HG02852 (cell line): ENCODE data around the gene INTS4.
"Not testable (repeated sequence)": the region's sequence is repeated elsewhere in the genome, so short reads cannot be mapped to it uniquely, and the experiment has no call there.

Source experiments
- ATAC-seq: cut with Tn5 transposase; IDR thresholded peaks from one replicate; pipeline ENCODE4 v1.9.1; 2021; ENCODE audit warnings: mild to moderate bottlenecking, moderate library complexity; ENCODE audit not compliant: unreplicated experiment

Gene INTS4

GRCh38 chr11:77994434-77995362 lies at the start of gene INTS4:
TSS of gene INTS4 (minus strand) at chr11:77994668. CDS start at chr11:77994643, 25 bp downstream.
- peak; percentile 97 for ATAC-seq

- no peak for ATAC-seq
Observed at GRCh38 chr11:78041843-78042440, 47.5 kb upstream of the INTS4 start.

- ATAC-seq: not testable (repeated sequence)
Observed at GRCh38 chr11:78041380-78041719, 46.9 kb upstream of the INTS4 start.

DNA sequence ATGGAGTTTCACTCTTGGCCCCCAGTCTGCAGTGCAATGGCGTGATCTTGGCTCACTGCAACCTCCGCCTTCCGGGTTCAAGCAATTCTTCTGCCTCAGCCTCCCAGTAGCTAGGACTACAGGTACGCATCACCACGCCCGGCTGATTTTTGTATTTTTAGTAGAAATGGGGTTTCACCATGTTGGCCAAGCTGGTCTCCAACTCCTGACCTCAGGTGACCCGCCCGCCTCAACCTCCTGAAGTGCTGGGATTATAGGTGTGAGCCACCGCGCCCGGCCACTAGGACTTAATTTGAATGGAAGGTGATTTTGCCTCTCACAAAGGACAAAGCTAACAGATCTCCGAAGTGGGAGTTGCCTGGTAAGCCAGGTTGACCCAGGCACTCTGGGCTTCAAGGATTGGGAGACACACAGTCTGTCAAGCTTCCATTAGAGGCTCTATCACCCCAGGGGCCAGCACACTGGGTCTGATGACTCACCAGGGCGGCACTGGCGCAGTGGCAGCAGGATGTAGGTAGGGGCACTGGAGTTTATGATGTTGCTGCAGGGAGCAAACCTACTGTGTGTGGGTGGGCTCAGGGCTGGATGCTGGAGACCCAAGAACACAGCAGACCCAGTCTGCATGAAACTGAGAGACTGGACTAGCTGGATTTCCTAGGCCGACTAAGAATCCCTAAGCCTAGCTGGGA lies 46.4 kb upstream of the INTS4 start:
- ATAC-seq: no peak

GRCh38 chr11:78039919-78040671 lies 45.6 kb upstream of the INTS4 start:
- peak; percentile 51 for ATAC-seq

DNA sequence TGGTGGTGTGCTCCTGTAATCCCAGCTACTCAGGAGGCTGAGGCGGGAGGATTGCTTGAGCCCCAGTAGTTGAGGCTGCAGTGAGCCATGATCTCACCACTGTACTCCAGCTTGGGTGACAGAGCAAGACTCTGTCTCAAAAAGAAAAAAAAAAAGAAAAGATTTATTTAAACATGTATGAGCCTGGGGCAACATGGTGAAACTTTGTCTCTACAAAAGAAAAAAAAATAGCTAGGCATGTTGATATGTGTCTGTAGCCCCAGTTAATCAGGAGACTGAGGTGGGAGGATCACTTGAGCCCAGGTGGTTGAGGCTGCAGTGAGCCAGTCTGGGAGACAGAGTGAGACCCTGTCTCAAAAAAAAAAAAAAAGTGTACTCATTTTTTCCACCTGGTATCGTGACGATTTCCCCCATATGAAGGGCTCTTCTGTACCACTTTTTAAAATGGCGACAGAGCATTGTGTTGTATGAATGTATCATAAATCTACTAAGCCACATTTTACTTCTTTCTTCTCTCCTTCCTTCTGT lies 45.0 kb upstream of the INTS4 start:
- ATAC-seq: no peak

DNA sequence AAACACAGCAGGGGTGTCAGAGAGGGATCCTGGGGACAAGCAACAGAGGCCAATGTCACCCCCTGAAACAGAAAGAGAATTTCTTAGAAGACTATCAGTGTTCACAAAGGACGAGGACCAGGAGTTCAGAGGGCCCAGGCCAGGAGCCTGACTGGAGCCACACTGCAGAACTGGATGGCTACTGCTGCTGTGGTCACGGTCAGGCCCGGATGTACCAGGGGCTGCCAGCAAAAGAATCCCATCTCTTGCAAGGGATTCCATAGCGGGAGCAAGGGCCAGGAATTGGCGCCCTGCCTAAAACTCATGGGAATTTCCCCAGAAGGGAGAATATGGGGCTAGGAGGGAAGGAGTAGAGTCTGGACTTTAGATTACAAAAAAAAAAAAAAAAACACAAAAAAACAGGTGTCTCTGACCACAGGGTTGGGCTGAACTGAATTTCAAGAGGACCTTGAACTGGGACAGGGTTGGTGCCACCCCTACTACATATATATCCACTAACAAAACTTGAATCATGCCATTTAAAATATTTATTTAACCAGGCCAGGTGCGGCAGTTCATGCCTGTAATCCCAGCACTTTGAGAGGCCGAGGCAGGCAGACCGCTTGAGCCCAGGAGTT lies 44.3 kb upstream of the INTS4 start:
- no peak for ATAC-seq

GRCh38 chr11:78037825-78038620 lies 43.6 kb upstream of the INTS4 start:
- ATAC-seq: no peak

DNA sequence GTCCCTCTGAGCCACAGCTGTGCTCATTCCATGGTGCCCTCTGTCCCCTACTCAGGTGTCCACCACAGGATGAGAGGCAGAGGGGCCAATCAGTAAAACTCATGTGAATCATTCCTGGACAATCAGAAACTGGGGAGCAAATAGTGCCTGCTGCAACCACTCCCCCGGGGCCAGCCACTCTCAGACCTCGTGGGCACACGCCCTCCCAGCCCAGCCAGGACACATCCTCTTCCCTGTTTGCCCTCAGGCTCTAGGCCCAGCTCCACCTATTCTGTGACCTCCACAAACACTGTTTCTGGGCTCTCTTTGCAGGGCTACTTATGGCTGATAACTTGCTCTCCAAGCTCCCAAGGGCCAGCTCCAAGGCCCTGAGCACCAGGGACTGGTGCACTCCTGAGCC lies 42.6 kb upstream of the INTS4 start:
- ATAC-seq: no peak

GRCh38 chr11:78036313-78036712 lies 41.8 kb upstream of the INTS4 start:
- ATAC-seq: no peak

GRCh38 chr11:78034623-78035022 lies 40.2 kb upstream of the INTS4 start:
- no peak for ATAC-seq

- ATAC-seq: no peak
Observed at GRCh38 chr11:78033040-78033439, 38.6 kb upstream of the INTS4 start.

DNA sequence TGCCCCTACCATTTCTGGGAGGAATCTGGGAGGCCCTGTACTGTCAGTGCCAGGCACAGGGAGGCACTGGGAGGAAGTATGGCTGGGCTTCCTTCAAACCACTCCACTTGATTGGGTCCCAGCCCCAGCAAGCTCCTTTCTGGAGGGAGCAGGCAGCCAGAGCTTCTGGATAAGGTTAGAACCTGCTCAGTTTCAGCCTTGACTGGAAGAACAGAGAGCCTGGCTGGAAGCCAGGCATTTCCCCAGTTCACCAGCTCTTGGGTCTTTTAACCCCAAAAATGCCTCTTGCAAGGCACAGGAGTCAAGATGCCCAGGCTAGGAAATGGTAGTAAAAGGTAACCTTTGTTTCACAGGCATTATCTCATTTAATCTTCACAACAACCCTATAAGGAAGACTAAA lies 37.6 kb upstream of the INTS4 start:
- ATAC-seq: no peak

DNA sequence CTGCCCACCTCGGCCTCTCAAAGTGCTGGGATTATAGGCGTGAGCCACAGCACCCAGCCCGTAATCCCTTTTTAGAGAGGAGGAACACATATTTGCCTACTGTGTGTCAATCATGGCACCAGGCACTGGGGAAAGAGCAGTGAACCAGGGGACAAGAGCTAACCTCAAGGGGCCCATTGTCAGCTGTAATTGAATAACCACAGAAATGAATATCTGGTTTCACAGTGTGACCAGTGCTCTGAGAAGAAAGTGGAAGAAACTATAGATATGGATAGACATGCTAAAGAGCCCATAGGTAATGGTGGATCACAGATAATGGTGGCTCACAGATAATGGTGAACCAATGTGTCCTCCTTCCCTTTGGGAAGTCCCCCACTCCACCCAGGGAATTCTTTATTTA lies 37.2 kb upstream of the INTS4 start:
- ATAC-seq: peak; percentile 57

DNA sequence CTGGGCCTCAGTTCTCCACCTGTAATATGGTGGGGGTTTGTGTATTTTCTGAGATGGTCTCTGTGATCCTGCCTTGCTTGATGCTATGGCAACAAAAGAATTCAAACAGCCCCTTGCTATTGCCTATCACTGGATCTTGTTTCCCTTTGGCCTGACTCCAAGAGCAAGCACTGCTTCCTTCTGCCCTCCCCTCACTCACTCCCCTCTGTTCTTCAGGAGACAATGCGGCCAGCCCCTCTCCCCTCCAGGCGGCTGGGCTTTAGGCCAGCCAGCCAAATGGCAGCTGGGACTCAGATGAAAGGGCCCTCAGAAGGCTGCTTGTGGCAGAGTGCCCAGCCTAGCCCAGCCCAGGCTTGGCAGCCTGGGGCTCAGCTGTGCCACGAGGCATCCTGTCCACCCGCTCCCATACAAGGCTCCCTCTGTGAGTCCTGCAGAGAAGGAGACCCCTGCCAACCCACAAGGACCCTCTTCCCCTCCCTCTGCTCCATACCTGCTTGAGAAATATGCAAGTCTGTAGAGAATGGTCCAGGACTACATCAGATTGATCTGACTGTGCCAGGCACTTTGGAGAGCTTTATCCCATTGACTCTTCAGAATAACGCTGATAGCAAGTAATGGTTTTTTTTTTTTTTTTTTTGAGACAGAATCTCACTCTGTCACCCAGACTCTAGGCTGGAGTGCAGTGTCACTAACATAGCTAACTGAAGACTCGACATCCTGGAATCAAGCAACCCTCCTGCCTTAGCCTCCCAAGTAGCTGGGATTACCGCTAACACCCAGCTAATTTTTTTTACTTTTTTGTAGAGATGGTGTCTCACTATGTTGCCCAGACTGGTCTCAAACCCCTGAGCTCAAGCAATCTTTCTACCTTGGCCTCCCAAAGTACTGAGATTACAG lies 36.2 kb upstream of the INTS4 start:
- ATAC-seq: no peak

DNA sequence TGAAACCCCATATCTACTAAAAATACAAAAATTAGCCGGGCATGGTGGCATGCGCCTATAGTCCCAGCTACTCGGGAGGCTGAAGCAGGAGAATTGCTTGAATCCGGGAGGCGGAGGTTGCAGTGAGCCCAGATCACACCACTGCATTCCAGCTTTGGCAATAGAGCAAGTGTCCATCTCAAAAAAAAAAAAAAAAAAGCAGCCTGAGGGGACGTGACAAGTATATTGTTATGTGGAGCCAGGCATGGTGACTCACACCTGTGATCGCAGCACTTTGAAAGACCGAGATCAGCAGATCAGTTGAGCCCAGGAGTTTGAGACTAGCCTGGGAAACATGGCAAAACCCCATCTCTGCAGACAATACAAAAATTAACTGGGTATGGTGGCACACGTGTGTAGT lies 34.0 kb upstream of the INTS4 start:
- not testable (repeated sequence) for ATAC-seq

- no peak for ATAC-seq
Observed at GRCh38 chr11:78027759-78028158, 33.3 kb upstream of the INTS4 start.

- no peak for ATAC-seq
Observed at GRCh38 chr11:78025378-78025777, 30.9 kb upstream of the INTS4 start.

DNA sequence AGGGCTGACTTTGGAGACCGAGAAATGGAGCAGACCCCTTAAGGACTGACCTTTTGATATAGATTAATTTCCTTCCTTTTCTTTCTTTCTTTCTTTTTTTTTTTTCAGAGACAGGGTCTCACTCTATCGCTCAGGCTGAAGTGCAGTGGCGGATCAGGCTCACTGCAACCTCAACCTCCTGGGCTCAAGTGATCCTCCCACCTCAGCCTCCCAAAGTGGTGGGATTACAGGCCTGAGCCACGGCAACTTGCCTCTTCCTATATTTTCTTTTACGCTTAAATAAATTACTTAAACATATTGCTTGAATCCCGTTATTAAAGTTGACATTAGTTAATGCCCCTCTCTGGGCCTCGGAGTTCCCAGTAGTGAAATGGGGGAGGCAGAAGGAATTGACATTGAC lies 29.0 kb upstream of the INTS4 start:
- ATAC-seq: no peak
